ENCODE measurements around the gene EREG.
"Not testable (repeated sequence)": the region's sequence is repeated elsewhere in the genome, so short reads cannot be mapped to it uniquely, and the experiment has no call there.

Gene EREG

GRCh38 chr4:74331252-74331651 lies 33.7 kb upstream of the EREG start:
- H3K9me3 Mint-ChIP-seq, result no peaks in the 10 kb centered on the region
- no peak overlapping the region for H3K27ac Mint-ChIP-seq
- peaks cover 16% of the 10 kb centered on the region for H3K27me3 Mint-ChIP-seq
- H3K36me3 Mint-ChIP-seq (ENCODE audit: low read depth), result no peaks in the 10 kb centered on the region
- no peaks in the 10 kb centered on the region for H3K4me1 Mint-ChIP-seq (ENCODE audit: low read depth)
- H3K4me3 Mint-ChIP-seq, result no peak overlapping the region

GRCh38 chr4:74331944-74332343 lies 33.0 kb upstream of the EREG start:
- Mint-ChIP-seq H3K27ac (no peak overlapping the region), H3K27me3 (peaks cover 16% of the 10 kb centered on the region), H3K4me3 (no peak overlapping the region), H3K36me3 (ENCODE audit: low read depth) (no peaks in the 10 kb centered on the region), H3K4me1 (ENCODE audit: low read depth) (no peaks in the 10 kb centered on the region), H3K9me3 (no peaks in the 10 kb centered on the region)

GRCh38 chr4:74334636-74335035 lies 30.3 kb upstream of the EREG start:
- Mint-ChIP-seq H3K27ac (no peak overlapping the region), H3K4me3 (no peak overlapping the region), H3K9me3 (no peaks in the 10 kb centered on the region), H3K36me3 (ENCODE audit: low read depth) (no peaks in the 10 kb centered on the region), H3K27me3 (peaks cover 3% of the 10 kb centered on the region), H3K4me1 (ENCODE audit: low read depth) (no peaks in the 10 kb centered on the region)

- no peak overlapping the region for H3K4me3 Mint-ChIP-seq
- no peaks in the 10 kb centered on the region for H3K4me1 Mint-ChIP-seq (ENCODE audit: low read depth)
- H3K27me3 Mint-ChIP-seq, result peaks cover 4% of the 10 kb centered on the region
- no peaks in the 10 kb centered on the region for H3K36me3 Mint-ChIP-seq (ENCODE audit: low read depth)
- no peak overlapping the region for H3K27ac Mint-ChIP-seq
- peaks cover 4% of the 10 kb centered on the region for H3K9me3 Mint-ChIP-seq
These were observed 29.5 kb upstream of the EREG start for GRCh38 chr4:74335341-74336021.

- peaks cover 14% of the 10 kb centered on the region for H3K27me3 Mint-ChIP-seq
- H3K36me3 Mint-ChIP-seq (ENCODE audit: low read depth), result no peaks in the 10 kb centered on the region
- H3K4me3 Mint-ChIP-seq, result no peak overlapping the region
- no peaks in the 10 kb centered on the region for H3K4me1 Mint-ChIP-seq (ENCODE audit: low read depth)
- H3K9me3 Mint-ChIP-seq, result peaks cover 5% of the 10 kb centered on the region
- no peak overlapping the region for H3K27ac Mint-ChIP-seq
These were observed 26.1 kb upstream of the EREG start for GRCh38 chr4:74338792-74339333.

- peaks cover 14% of the 10 kb centered on the region for H3K27me3 Mint-ChIP-seq
- no peak overlapping the region for H3K27ac Mint-ChIP-seq
- H3K36me3 Mint-ChIP-seq (ENCODE audit: low read depth), result no peaks in the 10 kb centered on the region
These were observed 25.4 kb upstream of the EREG start for GRCh38 chr4:74339501-74339900.

GRCh38 chr4:74340421-74340820 lies 24.5 kb upstream of the EREG start:
- Mint-ChIP-seq H3K9me3 (peaks cover 15% of the 10 kb centered on the region), H3K27me3 (peaks cover 19% of the 10 kb centered on the region)
- H3K27ac Mint-ChIP-seq; H3K36me3 Mint-ChIP-seq (ENCODE audit: low read depth); H3K4me1 Mint-ChIP-seq (ENCODE audit: low read depth); H3K4me3 Mint-ChIP-seq: not testable (repeated sequence)

More at GRCh38 chr4:74339501-74339900, 25.4 kb upstream of the EREG start:
- Mint-ChIP-seq H3K4me1 (ENCODE audit: low read depth) (no peaks in the 10 kb centered on the region), H3K4me3 (no peak overlapping the region), H3K9me3 (peaks cover 7% of the 10 kb centered on the region)

GRCh38 chr4:74344031-74344430 lies 20.9 kb upstream of the EREG start:
- Mint-ChIP-seq H3K27ac (no peak overlapping the region), H3K4me1 (ENCODE audit: low read depth) (no peaks in the 10 kb centered on the region), H3K36me3 (ENCODE audit: low read depth) (peaks cover 4% of the 10 kb centered on the region), H3K4me3 (no peak overlapping the region), H3K27me3 (peaks cover 20% of the 10 kb centered on the region), H3K9me3 (peaks cover 16% of the 10 kb centered on the region)

- Mint-ChIP-seq H3K4me3 (no peak overlapping the region), H3K27me3 (peaks cover 11% of the 10 kb centered on the region), H3K36me3 (ENCODE audit: low read depth) (no peaks in the 10 kb centered on the region), H3K4me1 (ENCODE audit: low read depth) (no peaks in the 10 kb centered on the region), H3K27ac (no peak overlapping the region), H3K9me3 (no peaks in the 10 kb centered on the region)
These were observed 11.1 kb upstream of the EREG start for GRCh38 chr4:74353858-74354257.

GRCh38 chr4:74357965-74358364 lies 7.0 kb upstream of the EREG start:
- H3K9me3 Mint-ChIP-seq, result peaks cover 4% of the 10 kb centered on the region
- no peak overlapping the region for H3K4me3 Mint-ChIP-seq
- H3K36me3 Mint-ChIP-seq (ENCODE audit: low read depth), result no peaks in the 10 kb centered on the region
- no peak overlapping the region for H3K27ac Mint-ChIP-seq
- no peaks in the 10 kb centered on the region for H3K4me1 Mint-ChIP-seq (ENCODE audit: low read depth)
- H3K27me3 Mint-ChIP-seq, result peaks cover 17% of the 10 kb centered on the region

- H3K36me3 Mint-ChIP-seq (ENCODE audit: low read depth), result no peaks in the 10 kb centered on the region
- H3K4me3 Mint-ChIP-seq, result no peak overlapping the region
- H3K27ac Mint-ChIP-seq, result no peak overlapping the region
- H3K9me3 Mint-ChIP-seq, result peaks cover 4% of the 10 kb centered on the region
- H3K27me3 Mint-ChIP-seq, result peaks cover 38% of the 10 kb centered on the region
- peaks cover 12% of the 10 kb centered on the region for H3K4me1 Mint-ChIP-seq (ENCODE audit: low read depth)
These were observed 3.3 kb upstream of the EREG start for GRCh38 chr4:74361671-74362070.

- Mint-ChIP-seq H3K4me1 (ENCODE audit: low read depth) (peaks cover 12% of the 10 kb centered on the region), H3K27ac (no peak overlapping the region), H3K27me3 (peaks cover 45% of the 10 kb centered on the region), H3K4me3 (no peak overlapping the region), H3K9me3 (peaks cover 4% of the 10 kb centered on the region), H3K36me3 (ENCODE audit: low read depth) (no peaks in the 10 kb centered on the region)
These were observed 2.6 kb upstream of the EREG start for GRCh38 chr4:74362347-74362746.

- Mint-ChIP-seq H3K4me3 (peak overlapping the region; percentile 71), H3K36me3 (ENCODE audit: low read depth) (no peaks in the 10 kb centered on the region)
These were observed 691 bp upstream of the EREG start for GRCh38 chr4:74364256-74364651.

GRCh38 chr4:74365761-74366160 lies 816 bp downstream of the EREG start:
- no peak overlapping the region for H3K4me3 Mint-ChIP-seq

More at GRCh38 chr4:74364256-74364651, 691 bp upstream of the EREG start:
- H3K27ac Mint-ChIP-seq, result no peak overlapping the region
- H3K4me1 Mint-ChIP-seq (ENCODE audit: low read depth), result peaks cover 12% of the 10 kb centered on the region
- peaks cover 50% of the 10 kb centered on the region for H3K27me3 Mint-ChIP-seq
- H3K9me3 Mint-ChIP-seq, result peaks cover 4% of the 10 kb centered on the region

GRCh38 chr4:74366367-74366911 lies 1.5 kb downstream of the EREG start:
- H3K27ac Mint-ChIP-seq, result no peak overlapping the region
- H3K36me3 Mint-ChIP-seq (ENCODE audit: low read depth), result no peaks in the 10 kb centered on the region
- no peak overlapping the region for H3K4me3 Mint-ChIP-seq

More at GRCh38 chr4:74365761-74366160, 816 bp downstream of the EREG start:
- Mint-ChIP-seq H3K9me3 (peaks cover 4% of the 10 kb centered on the region), H3K27me3 (peaks cover 50% of the 10 kb centered on the region), H3K36me3 (ENCODE audit: low read depth) (no peaks in the 10 kb centered on the region), H3K27ac (no peak overlapping the region), H3K4me1 (ENCODE audit: low read depth) (peaks cover 12% of the 10 kb centered on the region)

More at GRCh38 chr4:74366367-74366911, 1.5 kb downstream of the EREG start:
- peaks cover 12% of the 10 kb centered on the region for H3K4me1 Mint-ChIP-seq (ENCODE audit: low read depth)
- peaks cover 53% of the 10 kb centered on the region for H3K27me3 Mint-ChIP-seq
- peaks cover 4% of the 10 kb centered on the region for H3K9me3 Mint-ChIP-seq

Data from stimulated activated naive CD8-positive, alpha-beta T cell treated with anti-CD3 and anti-CD28 coated beads, Interleukin-15, Interleukin-2, amounts not matched to agents 100 ng/mL and 50 ng/mL, for 24 hours (primary cell).